ENCODE data around the gene PLXNC1.

The PLXNC1 gene

DNA sequence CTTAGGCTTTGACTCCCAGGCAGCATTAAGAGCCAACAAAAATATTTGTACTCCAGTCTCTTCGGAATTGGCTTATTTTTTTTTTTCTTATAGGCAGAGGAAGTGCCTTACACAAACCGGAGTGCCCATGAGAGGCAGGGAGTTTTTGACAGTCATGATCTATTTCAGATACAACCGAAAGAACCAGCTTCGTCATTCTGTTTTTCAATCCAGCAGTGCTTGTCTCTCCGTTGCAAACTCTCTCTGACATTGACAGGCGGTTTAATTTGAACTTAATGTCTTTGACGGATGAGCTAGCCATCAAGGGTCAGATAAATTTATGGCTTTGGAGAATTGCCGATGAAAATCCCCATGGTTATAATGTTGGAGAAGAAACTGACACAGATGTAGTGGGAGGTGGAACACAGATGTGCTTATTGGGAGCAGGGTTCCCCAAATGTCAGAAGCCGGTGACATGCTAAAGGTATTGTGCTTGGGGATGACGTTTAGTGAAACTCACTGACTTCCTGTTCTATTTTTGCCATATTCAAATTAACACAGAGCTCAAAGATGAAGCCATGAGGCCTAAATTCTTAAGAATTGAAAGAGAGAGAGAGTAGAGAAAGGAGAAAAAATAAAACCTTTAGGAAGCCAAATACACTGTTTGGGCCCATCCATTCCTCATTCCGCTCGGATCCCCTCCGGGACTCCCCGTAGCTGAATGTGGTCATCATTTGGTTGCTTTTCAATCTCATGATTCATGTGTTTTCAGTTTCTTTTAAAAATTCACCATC, 59.7 kb downstream of the PLXNC1 start:
- H3K27me3 ChIP-seq (ENCODE audit: insufficient read depth, poor library complexity, severe bottlenecking) = no peaks in the 10 kb centered on the region
- peak; percentile 76; the same call in 1 of the 2 replicates for TF ChIP-seq SPI1 (IDR thresholded peaks at IDR 0.05; ENCODE audit: borderline replicate concordance, low read depth)
- TF ChIP-seq POLR2AphosphoS5 (IDR thresholded peaks at IDR 0.05; ENCODE audit: low read depth) = no peak
- TF ChIP-seq CTCF (IDR thresholded peaks at IDR 0.05; ENCODE audit: insufficient read depth, low read length) = no peak
- no peak for TF ChIP-seq GABPA (IDR thresholded peaks at IDR 0.05; ENCODE audit: low read depth)
- DNase-seq (ENCODE audit: low read depth in 1 of 2, low spot score in 1 of 2) = peak; percentile 22 to 47
- peak overlapping the region; percentile 5; the same call in 1 of the 2 replicates for H3K4me3 ChIP-seq (replicated peaks; ENCODE audit: insufficient read depth, low read length)
- H3K27ac ChIP-seq (replicated peaks) = peak overlapping the region; percentile 65

- no peaks in the 10 kb centered on the region for H3K27me3 ChIP-seq (ENCODE audit: insufficient read depth, poor library complexity, severe bottlenecking)
- DNase-seq (ENCODE audit: low read depth in 1 of 2, low spot score in 1 of 2) = no peak
- H3K27ac ChIP-seq (replicated peaks) = no peak overlapping the region
- no peak overlapping the region for H3K4me3 ChIP-seq (replicated peaks; ENCODE audit: insufficient read depth, low read length)
- TF ChIP-seq CTCF (IDR thresholded peaks at IDR 0.05; ENCODE audit: insufficient read depth, low read length) = no peak
- no peak for TF ChIP-seq SPI1 (IDR thresholded peaks at IDR 0.05; ENCODE audit: borderline replicate concordance, low read depth)
- no peak for TF ChIP-seq GABPA (IDR thresholded peaks at IDR 0.05; ENCODE audit: low read depth)
- no peak for TF ChIP-seq REST (IDR thresholded peaks at IDR 0.05; ENCODE audit: insufficient replicate concordance, low read depth)
- TF ChIP-seq POLR2AphosphoS5 (IDR thresholded peaks at IDR 0.05; ENCODE audit: low read depth) = no peak
Measured at GRCh38 chr12:94208622-94208966, 60.2 kb downstream of the PLXNC1 start.

GRCh38 chr12:94209240-94209639, 60.9 kb downstream of the PLXNC1 start:
- TF ChIP-seq REST (IDR thresholded peaks at IDR 0.05; ENCODE audit: insufficient replicate concordance, low read depth) = no peak
- H3K27me3 ChIP-seq (ENCODE audit: insufficient read depth, poor library complexity, severe bottlenecking) = no peaks in the 10 kb centered on the region
- no peak for DNase-seq (ENCODE audit: low read depth in 1 of 2, low spot score in 1 of 2)
- H3K4me3 ChIP-seq (replicated peaks; ENCODE audit: insufficient read depth, low read length) = no peak overlapping the region
- H3K27ac ChIP-seq (replicated peaks) = no peak overlapping the region

GRCh38 chr12:94211021-94211420, 62.6 kb downstream of the PLXNC1 start:
- no peak overlapping the region for H3K4me3 ChIP-seq (replicated peaks; ENCODE audit: insufficient read depth, low read length)
- TF ChIP-seq SPI1 (IDR thresholded peaks at IDR 0.05; ENCODE audit: borderline replicate concordance, low read depth) (no peak), REST (IDR thresholded peaks at IDR 0.05; ENCODE audit: insufficient replicate concordance, low read depth) (no peak), CTCF (IDR thresholded peaks at IDR 0.05; ENCODE audit: insufficient read depth, low read length) (no peak), POLR2AphosphoS5 (IDR thresholded peaks at IDR 0.05; ENCODE audit: low read depth) (no peak), GABPA (IDR thresholded peaks at IDR 0.05; ENCODE audit: low read depth) (no peak)
- DNase-seq (ENCODE audit: low read depth in 1 of 2, low spot score in 1 of 2) = no peak
- H3K27ac ChIP-seq (replicated peaks) = no peak overlapping the region
- no peaks in the 10 kb centered on the region for H3K27me3 ChIP-seq (ENCODE audit: insufficient read depth, poor library complexity, severe bottlenecking)

Data from HL-60 (cell line).